Putamen (tissue), 1 donor: Measurements from ENCODE around the gene PAX9.

Experiments
- DNase-seq: peaks from one replicate; pipeline ENCODE4 v3.0.0-alpha.2; 2016; ENCODE audit warnings: low spot score

PAX9 gene

GRCh38 chr14:36661506-36662257 is at the start of gene PAX9:
PAX9 (plus strand) TSS chr14:36661860; CDS start chr14:36662090, 230 bp downstream.
- no peak for DNase-seq

- DNase-seq: no peak
Measured at GRCh38 chr14:36617824-36618223, 43.8 kb upstream of the PAX9 start.

DNA sequence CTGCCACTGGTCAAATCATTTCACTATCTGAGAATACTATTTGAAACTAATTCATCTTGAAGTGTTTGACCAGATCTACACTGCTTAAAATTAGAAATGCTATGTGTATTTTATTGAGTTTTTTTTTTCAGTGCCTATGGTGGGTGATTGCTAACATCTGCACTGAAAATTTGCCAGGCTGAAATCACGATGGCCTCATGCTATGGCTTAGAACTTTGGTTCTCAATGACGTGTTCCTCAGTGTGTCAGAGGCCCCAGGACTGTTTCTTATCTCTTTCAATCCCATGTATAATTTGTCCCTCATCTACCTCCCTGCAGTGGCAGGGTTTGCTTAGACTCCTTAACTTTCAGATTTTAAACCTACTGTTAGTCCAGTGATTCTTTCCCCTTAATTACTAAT is 43.0 kb upstream of the PAX9 start:
- DNase-seq: no peak

- no peak for DNase-seq
Measured at GRCh38 chr14:36619131-36619530, 42.5 kb upstream of the PAX9 start.

DNA sequence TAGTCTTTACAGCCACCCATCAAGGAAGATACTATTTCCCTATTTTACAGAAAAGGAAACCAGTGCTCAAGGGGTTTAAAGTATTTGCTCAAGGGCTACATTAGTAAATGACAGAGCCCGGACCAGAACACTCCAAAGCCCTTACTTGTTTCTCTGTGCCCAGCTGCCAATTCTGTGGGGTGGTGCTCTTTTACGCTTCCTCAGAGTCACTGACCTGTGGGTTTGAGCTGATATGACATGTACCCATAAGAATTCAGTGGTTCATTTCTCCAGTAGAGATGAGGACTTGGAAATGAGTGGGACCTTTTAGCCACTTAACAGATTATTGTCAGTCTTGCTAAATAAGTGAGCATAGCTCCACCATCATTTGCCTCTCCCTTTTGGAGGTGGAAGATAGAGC is 41.8 kb upstream of the PAX9 start:
- DNase-seq: no peak

DNA sequence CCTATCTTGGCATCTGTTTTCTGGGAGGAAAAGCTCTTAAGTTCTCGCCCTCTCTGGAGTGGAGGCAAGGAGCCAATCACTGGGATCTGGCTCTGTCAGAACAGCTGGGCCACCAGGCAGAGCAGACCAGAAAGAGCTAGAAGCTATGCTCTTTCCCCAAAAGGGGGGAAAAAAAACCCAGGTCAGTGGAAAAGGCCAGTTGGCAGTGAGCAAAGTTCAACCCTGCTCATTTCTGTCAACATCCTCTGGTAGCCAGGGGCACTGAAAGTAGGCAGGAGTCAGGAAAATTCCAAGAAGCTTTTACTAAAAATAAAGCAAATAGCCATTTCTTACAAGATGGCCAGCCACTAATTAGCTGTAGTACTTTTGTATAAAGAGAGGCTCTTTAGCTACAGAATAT is 36.6 kb upstream of the PAX9 start:
- DNase-seq: no peak

DNA sequence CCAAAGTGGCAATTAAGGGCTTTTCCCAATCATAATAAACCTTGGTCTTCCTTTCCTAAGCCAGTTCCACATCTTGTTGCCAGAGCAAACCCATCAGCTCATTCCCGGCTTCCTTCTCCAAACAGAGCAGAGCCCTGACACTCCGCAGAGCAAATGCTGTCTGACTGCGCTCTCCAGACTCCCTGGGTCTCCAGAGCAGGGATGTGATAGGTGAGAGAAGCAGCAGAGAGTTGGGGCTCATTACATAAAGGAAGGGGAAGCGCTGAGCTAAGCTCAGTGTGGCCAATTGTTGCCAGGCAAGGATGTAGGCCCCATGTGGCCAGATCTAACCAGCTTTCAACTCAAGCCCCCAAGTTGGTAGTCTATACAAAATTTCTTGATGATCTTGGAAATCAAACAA is 36.2 kb upstream of the PAX9 start:
- no peak for DNase-seq

DNA sequence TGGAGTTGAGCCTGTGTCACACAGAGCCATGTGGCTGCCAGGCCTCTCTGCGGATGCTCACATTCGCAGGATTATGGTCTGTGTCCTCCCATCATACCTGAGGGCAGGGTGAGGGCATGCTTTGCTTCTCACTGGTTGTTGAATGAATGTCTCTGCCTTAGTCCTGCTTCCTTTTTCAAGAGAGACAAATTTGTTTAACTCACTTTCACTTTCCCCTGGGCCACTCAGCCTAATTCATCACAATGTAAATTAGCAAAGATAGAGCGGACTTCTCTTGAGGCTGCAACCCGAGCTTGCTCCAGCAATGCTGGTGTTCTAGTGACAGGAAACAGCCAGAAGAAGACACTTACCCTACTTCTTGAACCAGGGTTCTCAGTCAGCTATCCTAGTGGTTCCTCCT is 35.5 kb upstream of the PAX9 start:
- DNase-seq: no peak

- no peak for DNase-seq
Measured at GRCh38 chr14:36627981-36628380, 33.7 kb upstream of the PAX9 start.

DNA sequence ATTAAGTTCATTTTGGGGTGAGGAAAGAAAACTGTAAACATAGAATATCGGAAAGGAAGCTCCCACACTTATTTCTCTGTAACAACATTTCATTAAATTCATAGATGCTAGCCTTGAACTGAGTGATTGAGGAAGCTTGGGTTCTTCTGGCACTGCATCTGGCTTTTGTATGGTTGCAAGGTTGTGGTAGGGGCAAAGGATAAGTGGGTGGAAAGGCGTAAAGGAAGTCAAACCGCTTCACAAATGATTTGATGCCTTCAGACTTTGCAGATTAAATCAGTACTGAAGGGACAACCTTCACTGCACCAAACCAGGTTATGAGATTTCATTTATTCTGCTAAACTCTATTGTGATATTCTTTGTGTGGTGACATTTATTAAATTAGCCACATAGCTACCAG is 28.1 kb upstream of the PAX9 start:
- DNase-seq: no peak

GRCh38 chr14:36646664-36647416 is 14.8 kb upstream of the PAX9 start:
- DNase-seq: no peak

DNA sequence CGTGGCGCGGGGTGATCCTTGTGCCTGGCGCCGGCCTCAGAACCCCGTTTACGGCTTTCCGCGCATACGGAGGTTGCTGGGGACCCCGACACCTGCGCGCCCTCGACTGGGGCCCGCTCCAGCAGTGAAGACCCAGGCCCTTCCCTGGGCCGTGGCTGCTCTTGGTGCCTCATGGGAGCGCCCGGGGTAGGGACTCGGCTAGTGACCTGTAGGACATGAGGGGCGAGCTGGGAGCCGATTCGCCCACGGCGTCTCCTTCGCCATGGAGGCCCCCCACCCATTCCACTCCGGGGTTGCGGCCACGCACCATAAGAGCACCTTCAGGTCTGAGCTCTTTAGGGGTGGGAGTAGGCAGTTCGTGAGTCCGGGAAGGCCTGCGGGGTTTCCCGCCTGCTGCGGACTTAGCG is 14.2 kb upstream of the PAX9 start:
- DNase-seq: no peak

DNA sequence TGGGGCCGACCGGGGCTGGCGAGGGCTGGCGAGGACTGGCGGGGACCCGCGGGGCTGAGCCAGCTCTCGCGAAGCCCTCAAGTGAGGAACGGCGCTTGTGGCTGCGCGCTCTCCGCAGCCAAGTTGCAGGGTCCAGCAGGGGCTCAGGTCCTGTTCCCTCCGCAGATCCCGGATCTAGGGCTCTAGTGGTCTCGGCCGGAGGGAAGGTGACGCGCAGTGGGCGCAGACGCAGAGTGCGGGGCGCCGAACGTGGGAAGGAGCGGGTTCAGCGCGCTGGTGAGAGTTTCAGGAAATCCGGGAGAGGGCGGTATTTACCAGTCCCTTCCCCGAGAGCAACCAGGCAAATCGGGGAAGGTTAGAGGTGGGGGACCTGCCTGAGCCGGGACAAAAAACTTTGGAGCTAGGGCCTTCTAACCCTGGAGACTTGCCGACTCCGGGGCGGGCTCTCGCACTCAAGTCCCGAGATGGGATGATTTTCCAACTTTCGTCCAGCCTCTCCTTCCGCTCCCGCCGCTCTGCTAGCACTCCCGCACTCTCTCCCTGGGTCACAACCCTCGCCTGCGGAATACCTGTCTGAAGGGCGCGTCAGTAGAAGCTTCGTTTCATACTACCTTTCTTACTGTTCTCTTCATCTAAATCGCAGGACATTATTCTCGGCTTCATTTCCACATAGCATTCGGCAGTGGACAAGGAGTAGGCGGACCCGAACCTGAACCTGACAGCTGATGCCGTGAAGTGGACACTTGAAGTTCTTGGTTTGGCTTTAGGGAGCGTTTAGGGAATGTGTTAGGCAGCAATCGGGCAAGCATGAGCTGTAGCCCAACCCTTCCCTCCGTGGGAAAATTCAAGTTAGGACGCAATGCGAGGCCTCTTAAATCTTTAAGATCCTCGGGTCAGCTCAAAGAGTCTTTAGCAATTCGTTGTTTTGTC is 13.6 kb upstream of the PAX9 start:
- DNase-seq: no peak

GRCh38 chr14:36649872-36650650 is 11.6 kb upstream of the PAX9 start:
- DNase-seq: no peak

DNA sequence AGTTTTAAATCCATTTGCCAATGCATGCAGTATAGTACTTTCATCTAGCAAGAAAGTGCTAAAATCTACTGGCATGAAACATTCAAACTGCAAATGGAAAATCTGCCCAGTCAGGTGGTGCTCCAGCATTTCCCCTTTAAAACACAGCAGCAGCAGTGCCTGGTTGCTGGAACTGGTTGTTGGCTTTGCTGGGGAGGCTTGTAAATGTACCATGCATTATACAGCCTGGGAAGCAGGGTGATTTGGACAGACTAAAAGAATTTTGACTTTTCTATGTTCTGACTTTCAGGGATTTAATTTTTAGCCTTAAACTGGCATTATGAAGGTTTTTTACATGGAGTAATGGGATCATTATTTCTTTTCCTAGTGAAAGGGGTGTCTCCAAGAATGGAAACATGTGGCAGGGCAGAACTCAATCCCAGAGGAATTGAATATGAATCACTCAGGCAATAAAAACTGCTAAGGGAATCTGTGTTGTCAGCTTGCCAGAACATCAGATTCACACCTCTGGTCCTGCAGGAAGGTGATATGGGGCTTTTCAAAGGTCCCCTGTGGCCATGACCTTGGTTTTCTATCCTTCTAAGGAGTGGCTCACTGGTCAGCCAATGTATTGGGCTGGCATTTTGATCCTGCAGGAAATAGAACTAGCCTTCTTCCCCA is 9.0 kb upstream of the PAX9 start:
- DNase-seq: no peak

DNA sequence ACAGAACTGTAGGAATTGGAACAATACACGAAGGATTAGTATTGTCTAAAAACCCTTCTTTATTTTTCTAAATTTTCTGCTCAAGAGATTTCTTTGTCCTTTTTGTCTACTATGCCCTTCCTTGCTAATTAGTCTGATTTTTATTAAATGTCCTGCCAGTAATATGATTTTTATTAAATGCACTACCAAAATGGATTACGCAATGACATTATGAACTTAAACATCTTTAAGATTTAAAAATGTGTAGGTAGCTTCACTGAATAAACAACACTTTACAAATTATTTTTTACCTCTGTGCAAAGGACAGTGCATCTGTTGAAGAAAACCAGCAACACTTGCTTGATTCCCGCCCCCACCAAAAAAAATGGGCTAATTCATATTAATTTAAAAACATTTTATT is 8.2 kb upstream of the PAX9 start:
- DNase-seq: no peak

GRCh38 chr14:36653962-36654793 is 7.5 kb upstream of the PAX9 start:
- DNase-seq: no peak

GRCh38 chr14:36654794-36655381 is 6.8 kb upstream of the PAX9 start:
- DNase-seq: no peak

- no peak for DNase-seq
Measured at GRCh38 chr14:36655571-36655962, 6.1 kb upstream of the PAX9 start.
